ENCODE data around the gene MTHFSD. TPM values are rescaled to one million over a fixed set of nuclear protein-coding genes. Genes with fewer than 3 reads are reported as not detected.
A peak's percentile ranks its signal among the peaks of the same experiment; 100 is the strongest.

Gene MTHFSD
- total RNA-seq, 2 donors from 2014 or later, result 21.2 to 22.4 TPM

GRCh38 chr16:86578061-86578599, 23.1 kb upstream of the MTHFSD start, which contains the start of gene FOXL1:
TSS of gene FOXL1 (plus strand) at chr16:86578549. CDS start at chr16:86578724, 175 bp downstream.
- no peak within 1 kb of the TSS for H3K27ac Mint-ChIP-seq

GRCh38 chr16:86577314-86577971, 22.4 kb upstream of the MTHFSD start:
- H3K36me3 Mint-ChIP-seq (ENCODE audit: insufficient read depth in 2 of 2), result no peaks in the 10 kb centered on the region
- H3K4me1 Mint-ChIP-seq (ENCODE audit: low read depth), result peaks cover 13% of the 10 kb centered on the region
- ATAC-seq (replicated peaks in 1 of 2) (no peak), DNase-seq (no peak)
- no peaks in the 10 kb centered on the region for H3K9me3 Mint-ChIP-seq
- peaks cover 86% of the 10 kb centered on the region for H3K27me3 Mint-ChIP-seq (ENCODE audit: low read depth)
- H3K27ac Mint-ChIP-seq, result no peak overlapping the region
- peak overlapping the region in 1 of 2 donors; percentile 82 for H3K4me3 Mint-ChIP-seq

More at GRCh38 chr16:86578061-86578599, 23.1 kb upstream of the MTHFSD start, which contains the start of gene FOXL1:
- peaks cover 79% of the 10 kb centered on the region for H3K27me3 Mint-ChIP-seq (ENCODE audit: low read depth)
- peak within 1 kb of the TSS; percentile 70 to 82 for H3K4me3 Mint-ChIP-seq
- peaks cover 13% of the 10 kb centered on the region for H3K4me1 Mint-ChIP-seq (ENCODE audit: low read depth)
- ATAC-seq (replicated peaks in 1 of 2) (no peak), DNase-seq (no peak)
- H3K36me3 Mint-ChIP-seq (ENCODE audit: insufficient read depth in 2 of 2), result no peaks in the 10 kb centered on the region
- no peaks in the 10 kb centered on the region for H3K9me3 Mint-ChIP-seq

- peak overlapping the region; percentile 77 to 82 for H3K4me3 Mint-ChIP-seq
- peaks cover 83% of the 10 kb centered on the region for H3K27me3 Mint-ChIP-seq (ENCODE audit: low read depth)
- no peak overlapping the region for H3K27ac Mint-ChIP-seq
- no peak for ATAC-seq (replicated peaks in 1 of 2)
- no peak for DNase-seq
- no peaks in the 10 kb centered on the region for H3K36me3 Mint-ChIP-seq (ENCODE audit: insufficient read depth in 2 of 2)
- no peaks in the 10 kb centered on the region for H3K9me3 Mint-ChIP-seq
- H3K4me1 Mint-ChIP-seq (ENCODE audit: low read depth), result peaks cover 13% of the 10 kb centered on the region
Measured at GRCh38 chr16:86576591-86577313, 21.7 kb upstream of the MTHFSD start.

GRCh38 chr16:86575754-86576557, 20.9 kb upstream of the MTHFSD start:
- Mint-ChIP-seq H3K27ac (no peak overlapping the region), H3K4me3 (peak overlapping the region; percentile 77 to 82), H3K27me3 (ENCODE audit: low read depth) (peaks cover 79% of the 10 kb centered on the region), H3K4me1 (ENCODE audit: low read depth) (peaks cover 13% of the 10 kb centered on the region), H3K9me3 (no peaks in the 10 kb centered on the region), H3K36me3 (ENCODE audit: insufficient read depth in 2 of 2) (no peaks in the 10 kb centered on the region)
- DNase-seq, result peak; percentile 55 to 56
- ATAC-seq (replicated peaks in 1 of 2), result peak; percentile 69 to 77

- H3K4me1 Mint-ChIP-seq (ENCODE audit: low read depth), result peaks cover 13% of the 10 kb centered on the region
- no peaks in the 10 kb centered on the region for H3K36me3 Mint-ChIP-seq (ENCODE audit: insufficient read depth in 2 of 2)
- ATAC-seq (replicated peaks in 1 of 2) (no peak), DNase-seq (no peak)
- no peak overlapping the region for H3K4me3 Mint-ChIP-seq
- H3K27ac Mint-ChIP-seq, result no peak overlapping the region
- H3K27me3 Mint-ChIP-seq (ENCODE audit: low read depth), result peaks cover 79% of the 10 kb centered on the region
- H3K9me3 Mint-ChIP-seq, result no peaks in the 10 kb centered on the region
Measured at GRCh38 chr16:86575095-86575685, 20.2 kb upstream of the MTHFSD start.

GRCh38 chr16:86574646-86575045, 19.6 kb upstream of the MTHFSD start:
- Mint-ChIP-seq H3K27ac (no peak overlapping the region), H3K36me3 (ENCODE audit: insufficient read depth in 2 of 2) (no peaks in the 10 kb centered on the region), H3K9me3 (no peaks in the 10 kb centered on the region), H3K27me3 (ENCODE audit: low read depth) (peaks cover 79% of the 10 kb centered on the region), H3K4me1 (ENCODE audit: low read depth) (peaks cover 13% of the 10 kb centered on the region), H3K4me3 (no peak overlapping the region)
- ATAC-seq (replicated peaks in 1 of 2) (no peak), DNase-seq (no peak)

GRCh38 chr16:86573646-86574508, 18.8 kb upstream of the MTHFSD start:
- Mint-ChIP-seq H3K36me3 (ENCODE audit: insufficient read depth in 2 of 2) (no peaks in the 10 kb centered on the region), H3K4me3 (no peak overlapping the region), H3K9me3 (no peaks in the 10 kb centered on the region), H3K4me1 (ENCODE audit: low read depth) (peaks cover 13% of the 10 kb centered on the region), H3K27ac (no peak overlapping the region), H3K27me3 (ENCODE audit: low read depth) (peaks cover 83% of the 10 kb centered on the region)
- no peak for ATAC-seq (replicated peaks in 1 of 2)
- DNase-seq, result no peak

- no peak overlapping the region for H3K4me3 Mint-ChIP-seq
- H3K27ac Mint-ChIP-seq, result no peak overlapping the region
- H3K36me3 Mint-ChIP-seq (ENCODE audit: insufficient read depth in 2 of 2), result no peaks in the 10 kb centered on the region
- H3K9me3 Mint-ChIP-seq, result no peaks in the 10 kb centered on the region
- no peak for ATAC-seq (replicated peaks in 1 of 2)
- H3K27me3 Mint-ChIP-seq (ENCODE audit: low read depth), result peaks cover 81% of the 10 kb centered on the region
- peaks cover 13% of the 10 kb centered on the region for H3K4me1 Mint-ChIP-seq (ENCODE audit: low read depth)
- no peak for DNase-seq
Measured at GRCh38 chr16:86573215-86573614, 18.2 kb upstream of the MTHFSD start.

GRCh38 chr16:86572606-86573005, 17.6 kb upstream of the MTHFSD start:
- Mint-ChIP-seq H3K27me3 (ENCODE audit: low read depth) (peaks cover 75% of the 10 kb centered on the region), H3K36me3 (ENCODE audit: insufficient read depth in 2 of 2) (no peaks in the 10 kb centered on the region), H3K9me3 (no peaks in the 10 kb centered on the region), H3K27ac (no peak overlapping the region), H3K4me1 (ENCODE audit: low read depth) (peaks cover 13% of the 10 kb centered on the region), H3K4me3 (no peak overlapping the region)
- DNase-seq, result no peak
- ATAC-seq (replicated peaks in 1 of 2), result no peak

GRCh38 chr16:86572041-86572521, 17.0 kb upstream of the MTHFSD start:
- no peak for DNase-seq

GRCh38 chr16:86571530-86571915, 16.5 kb upstream of the MTHFSD start:
- DNase-seq (no peak), ATAC-seq (replicated peaks in 1 of 2) (no peak)
- no peaks in the 10 kb centered on the region for H3K36me3 Mint-ChIP-seq (ENCODE audit: insufficient read depth in 2 of 2)
- peaks cover 5% of the 10 kb centered on the region for H3K4me1 Mint-ChIP-seq (ENCODE audit: low read depth)
- no peak overlapping the region for H3K4me3 Mint-ChIP-seq
- H3K9me3 Mint-ChIP-seq, result no peaks in the 10 kb centered on the region
- peaks cover 69% of the 10 kb centered on the region for H3K27me3 Mint-ChIP-seq (ENCODE audit: low read depth)
- H3K27ac Mint-ChIP-seq, result no peak overlapping the region

More at GRCh38 chr16:86572041-86572521, 17.0 kb upstream of the MTHFSD start:
- Mint-ChIP-seq H3K27me3 (ENCODE audit: low read depth) (peaks cover 74% of the 10 kb centered on the region), H3K9me3 (no peaks in the 10 kb centered on the region), H3K4me3 (no peak overlapping the region), H3K36me3 (ENCODE audit: insufficient read depth in 2 of 2) (no peaks in the 10 kb centered on the region), H3K4me1 (ENCODE audit: low read depth) (peaks cover 11% of the 10 kb centered on the region), H3K27ac (no peak overlapping the region)
- ATAC-seq (replicated peaks in 1 of 2), result no peak

All from activated T-cell treated with anti-CD3 and anti-CD28 coated beads, Interleukin-2, amount 50 U/mL, for 72 hours (primary cell).